ENCODE data around the gene PCDHGB4.
"Not testable (repeated sequence)": the region's sequence is repeated elsewhere in the genome, so short reads cannot be mapped to it uniquely, and the experiment has no call there.

PCDHGB4 gene

DNA sequence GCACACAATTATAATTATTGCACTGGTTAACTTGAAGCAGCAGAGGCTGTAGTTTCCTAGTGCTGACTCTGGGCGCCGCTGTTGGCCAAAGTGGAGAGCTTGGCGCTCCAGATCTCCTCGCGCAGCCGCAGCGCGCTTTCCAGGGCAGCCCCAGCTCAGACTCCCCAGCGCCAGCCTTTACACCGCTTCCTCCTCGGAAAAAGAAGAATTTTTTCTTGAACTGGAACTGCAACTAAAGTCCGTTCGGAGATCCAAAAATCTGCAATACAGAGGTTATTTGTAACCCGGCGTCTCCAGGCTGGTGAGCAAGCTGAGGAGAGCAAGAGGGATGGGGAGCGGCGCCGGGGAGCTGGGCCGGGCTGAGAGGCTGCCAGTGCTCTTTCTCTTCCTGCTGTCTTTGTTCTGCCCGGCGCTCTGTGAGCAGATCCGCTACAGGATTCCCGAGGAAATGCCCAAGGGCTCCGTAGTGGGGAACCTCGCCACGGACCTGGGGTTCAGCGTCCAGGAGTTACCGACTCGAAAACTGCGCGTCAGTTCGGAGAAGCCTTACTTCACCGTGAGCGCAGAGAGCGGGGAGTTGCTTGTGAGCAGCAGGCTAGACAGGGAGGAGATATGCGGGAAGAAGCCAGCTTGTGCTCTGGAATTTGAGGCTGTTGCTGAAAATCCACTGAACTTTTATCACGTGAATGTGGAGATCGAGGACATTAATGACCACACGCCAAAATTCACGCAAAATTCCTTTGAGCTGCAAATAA is at the start of gene PCDHGB4:
PCDHGB4 (plus strand) TSS at position 142 of the 755 bp plus-strand sequence; CDS start at position 329, 187 bp downstream.
- peak; percentile 37 for DNase-seq (ENCODE audit: low spot score)

- peak; percentile 48 for DNase-seq (ENCODE audit: low spot score)
These were observed 48.8 kb upstream of the PCDHGB4 start, which contains the start of gene PCDHGA2 for GRCh38 chr5:141338538-141339306. Gene PCDHGA2, plus strand, starts transcription at chr5:141338760.

GRCh38 chr5:141340781-141341354 is 46.6 kb upstream of the PCDHGB4 start:
- not testable (repeated sequence) for DNase-seq (ENCODE audit: low spot score)

DNA sequence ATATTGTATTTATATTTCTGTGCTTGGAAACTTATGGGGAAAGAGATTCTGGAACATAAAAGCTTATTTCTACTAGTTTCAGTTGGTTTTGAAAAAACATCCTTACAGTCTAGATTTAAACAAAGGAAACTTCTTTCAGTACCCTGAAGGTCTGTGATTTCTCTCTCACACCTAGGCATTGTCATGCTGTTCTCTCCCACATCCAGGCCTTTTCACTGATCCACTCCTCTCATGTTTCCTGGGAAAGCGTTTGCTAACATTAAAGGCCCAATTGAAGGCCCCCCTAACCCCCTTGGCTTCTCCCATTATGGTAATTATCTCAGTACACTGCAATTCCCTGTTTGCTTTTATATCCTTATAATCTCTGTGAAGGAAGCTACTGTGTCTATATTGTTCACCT is 44.7 kb upstream of the PCDHGB4 start:
- DNase-seq (ENCODE audit: low spot score), result no peak

- peak; percentile 43 for DNase-seq (ENCODE audit: low spot score)
These were observed 44.1 kb upstream of the PCDHGB4 start, which contains the start of gene PCDHGA3 for GRCh38 chr5:141343242-141343952. Gene PCDHGA3, plus strand, starts transcription at chr5:141343829. Its CDS starts 205 bp downstream, at chr5:141344034.

GRCh38 chr5:141343953-141344463 is 43.5 kb upstream of the PCDHGB4 start:
- DNase-seq (ENCODE audit: low spot score), result no peak

DNA sequence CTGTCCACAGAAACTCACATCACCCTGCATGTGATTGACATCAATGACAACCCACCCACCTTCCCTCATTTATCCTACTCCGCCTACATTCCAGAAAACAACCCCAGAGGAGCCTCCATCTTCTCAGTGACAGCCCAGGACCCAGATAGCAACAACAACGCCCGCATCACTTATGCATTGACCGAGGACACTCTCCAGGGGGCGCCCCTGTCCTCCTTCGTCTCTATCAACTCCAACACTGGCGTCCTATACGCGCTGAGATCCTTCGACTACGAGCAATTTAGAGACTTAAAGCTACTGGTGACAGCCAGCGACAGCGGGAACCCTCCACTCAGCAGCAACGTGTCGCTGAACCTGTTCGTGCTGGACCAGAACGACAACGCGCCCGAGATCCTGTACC is 42.2 kb upstream of the PCDHGB4 start:
- no peak for DNase-seq (ENCODE audit: low spot score)

DNA sequence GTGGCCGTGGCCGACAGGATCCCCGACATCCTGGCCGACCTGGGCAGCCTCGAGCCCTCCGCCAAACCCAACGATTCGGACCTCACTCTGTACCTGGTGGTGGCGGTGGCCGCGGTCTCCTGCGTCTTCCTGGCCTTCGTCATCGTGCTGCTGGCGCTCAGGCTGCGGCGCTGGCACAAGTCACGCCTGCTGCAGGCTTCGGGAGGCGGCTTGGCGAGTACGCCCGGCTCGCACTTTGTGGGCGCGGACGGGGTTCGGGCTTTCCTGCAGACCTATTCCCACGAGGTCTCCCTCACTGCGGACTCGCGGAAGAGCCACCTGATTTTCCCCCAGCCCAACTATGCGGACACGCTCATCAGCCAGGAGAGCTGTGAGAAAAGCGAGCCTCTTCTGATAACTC is 41.5 kb upstream of the PCDHGB4 start:
- DNase-seq (ENCODE audit: low spot score), result not testable (repeated sequence)

- peak; percentile 75 for DNase-seq (ENCODE audit: low spot score)
These were observed 37.4 kb upstream of the PCDHGB4 start, which contains the start of gene PCDHGB1 for GRCh38 chr5:141349917-141350619. Gene PCDHGB1, plus strand, starts transcription at chr5:141350099. Its CDS starts 162 bp downstream, at chr5:141350261.

DNA sequence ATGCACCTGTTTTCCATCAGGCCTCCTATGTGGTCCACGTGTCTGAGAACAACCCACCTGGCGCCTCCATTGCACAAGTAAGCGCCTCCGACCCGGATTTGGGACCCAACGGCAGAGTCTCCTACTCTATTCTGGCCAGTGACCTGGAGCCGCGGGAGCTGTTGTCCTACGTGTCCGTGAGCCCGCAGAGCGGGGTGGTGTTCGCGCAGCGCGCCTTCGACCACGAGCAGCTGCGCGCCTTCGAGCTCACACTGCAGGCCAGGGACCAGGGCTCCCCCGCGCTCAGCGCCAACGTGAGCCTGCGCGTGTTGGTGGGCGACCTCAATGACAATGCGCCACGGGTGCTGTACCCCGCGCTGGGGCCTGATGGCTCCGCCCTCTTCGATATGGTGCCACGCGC is 35.9 kb upstream of the PCDHGB4 start:
- DNase-seq (ENCODE audit: low spot score), result no peak

GRCh38 chr5:141354900-141355469 is 32.5 kb upstream of the PCDHGB4 start, which contains the start of gene PCDHGA4:
Gene PCDHGA4, plus strand, starts transcription at chr5:141355021. Its CDS starts 87 bp downstream, at chr5:141355108.
- DNase-seq (ENCODE audit: low spot score), result no peak

DNA sequence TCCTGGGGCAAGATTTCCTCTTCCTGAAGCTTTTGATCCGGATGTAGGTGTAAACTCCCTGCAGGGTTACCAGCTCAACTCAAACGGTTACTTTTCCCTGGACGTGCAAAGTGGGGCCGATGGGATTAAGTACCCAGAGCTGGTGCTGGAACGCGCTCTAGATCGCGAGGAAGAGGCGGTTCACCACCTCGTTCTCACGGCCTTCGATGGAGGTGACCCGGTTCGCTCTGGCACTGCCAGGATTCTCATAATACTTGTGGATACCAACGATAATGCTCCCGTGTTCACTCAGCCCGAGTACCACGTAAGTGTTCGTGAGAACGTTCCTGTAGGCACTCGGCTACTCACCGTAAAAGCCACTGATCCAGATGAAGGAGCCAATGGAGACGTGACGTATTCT is 31.9 kb upstream of the PCDHGB4 start:
- no peak for DNase-seq (ENCODE audit: low spot score)

DNA sequence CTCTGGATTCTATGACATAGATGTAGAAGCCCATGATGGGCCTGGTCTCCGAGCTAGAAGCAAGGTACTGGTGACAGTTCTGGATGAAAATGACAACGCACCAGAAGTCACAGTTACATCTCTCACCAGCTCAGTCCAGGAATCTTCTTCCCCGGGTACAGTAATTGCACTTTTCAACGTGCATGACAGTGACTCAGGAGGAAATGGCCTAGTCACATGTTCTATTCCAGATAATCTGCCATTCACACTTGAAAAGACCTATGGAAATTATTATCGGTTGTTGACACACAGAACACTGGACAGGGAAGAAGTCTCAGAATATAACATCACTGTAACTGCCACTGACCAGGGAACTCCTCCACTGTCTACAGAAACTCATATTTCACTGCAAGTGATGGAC is 31.4 kb upstream of the PCDHGB4 start:
- no peak for DNase-seq (ENCODE audit: low spot score)

GRCh38 chr5:141356950-141357349 is 30.5 kb upstream of the PCDHGB4 start:
- no peak for DNase-seq (ENCODE audit: low spot score)

GRCh38 chr5:141359790-141360426 is 27.6 kb upstream of the PCDHGB4 start, which contains the start of gene PCDHGB2:
Gene PCDHGB2, plus strand, starts transcription at chr5:141359994. Its CDS starts 142 bp downstream, at chr5:141360136.
- peak; percentile 41 for DNase-seq (ENCODE audit: low spot score)

GRCh38 chr5:141360685-141361084 is 26.8 kb upstream of the PCDHGB4 start:
- DNase-seq (ENCODE audit: low spot score), result no peak

DNA sequence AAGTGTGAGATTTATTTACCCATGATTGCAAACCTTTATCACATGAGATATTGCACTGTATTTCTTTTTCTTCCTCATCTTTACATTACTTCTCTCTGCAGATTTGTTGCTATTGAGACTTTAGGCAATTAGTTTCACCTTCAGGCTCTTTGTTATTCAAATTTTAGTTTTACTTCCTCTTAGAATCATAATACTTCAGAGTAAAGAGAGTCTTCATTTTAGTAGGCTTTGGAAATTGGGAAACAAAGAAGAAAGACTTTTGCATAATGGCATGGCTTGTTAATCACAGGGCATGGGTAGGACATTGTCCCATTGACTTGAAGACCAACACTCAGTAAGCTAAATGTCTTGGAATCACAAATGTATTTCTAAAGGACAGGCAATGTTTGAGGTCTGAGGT is 24.8 kb upstream of the PCDHGB4 start:
- no peak for DNase-seq (ENCODE audit: low spot score)

DNA sequence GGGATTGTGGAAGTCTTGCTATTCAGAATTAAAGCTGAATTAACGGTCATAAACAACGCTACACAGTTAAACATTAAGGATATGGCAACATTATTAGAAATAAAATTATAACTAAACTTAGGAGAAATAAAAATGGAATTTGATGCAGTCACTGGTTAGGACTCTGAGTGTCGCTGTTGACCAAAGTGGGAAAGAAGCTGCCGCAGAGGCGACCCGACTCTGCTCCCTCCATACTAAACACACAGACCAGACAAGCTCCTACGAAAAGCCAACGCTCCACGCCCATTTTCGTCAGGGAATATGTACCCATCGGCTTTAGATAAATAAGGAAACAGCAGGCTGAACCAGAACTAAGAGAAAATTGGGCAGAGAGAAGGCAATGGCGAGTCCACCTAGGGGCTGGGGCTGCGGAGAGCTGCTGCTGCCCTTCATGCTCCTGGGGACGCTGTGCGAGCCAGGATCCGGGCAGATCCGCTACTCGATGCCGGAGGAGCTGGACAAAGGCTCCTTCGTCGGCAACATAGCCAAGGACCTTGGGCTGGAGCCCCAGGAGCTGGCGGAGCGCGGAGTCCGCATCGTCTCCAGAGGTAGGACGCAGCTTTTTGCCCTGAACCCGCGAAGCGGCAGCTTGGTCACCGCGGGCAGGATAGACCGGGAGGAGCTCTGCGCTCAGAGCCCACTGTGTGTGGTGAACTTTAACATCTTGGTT is 23.4 kb upstream of the PCDHGB4 start, which contains the start of gene PCDHGA5:
PCDHGA5 (plus strand) TSS at position 211 of the 709 bp plus-strand sequence; CDS start at position 380, 169 bp downstream.
- no peak for DNase-seq (ENCODE audit: low spot score)
